ENCODE results near the gene HSPA1A. TPM values are rescaled to one million over a fixed set of nuclear protein-coding genes. Genes with fewer than 3 reads are reported as not detected.

The HSPA1A gene
- total and polyA plus RNA-seq, 9 of the 15 experiments (the other 6 are each of a cell fraction or from before 2014, with no cell fraction given): 2.2 to 273 (median 107) TPM

DNA sequence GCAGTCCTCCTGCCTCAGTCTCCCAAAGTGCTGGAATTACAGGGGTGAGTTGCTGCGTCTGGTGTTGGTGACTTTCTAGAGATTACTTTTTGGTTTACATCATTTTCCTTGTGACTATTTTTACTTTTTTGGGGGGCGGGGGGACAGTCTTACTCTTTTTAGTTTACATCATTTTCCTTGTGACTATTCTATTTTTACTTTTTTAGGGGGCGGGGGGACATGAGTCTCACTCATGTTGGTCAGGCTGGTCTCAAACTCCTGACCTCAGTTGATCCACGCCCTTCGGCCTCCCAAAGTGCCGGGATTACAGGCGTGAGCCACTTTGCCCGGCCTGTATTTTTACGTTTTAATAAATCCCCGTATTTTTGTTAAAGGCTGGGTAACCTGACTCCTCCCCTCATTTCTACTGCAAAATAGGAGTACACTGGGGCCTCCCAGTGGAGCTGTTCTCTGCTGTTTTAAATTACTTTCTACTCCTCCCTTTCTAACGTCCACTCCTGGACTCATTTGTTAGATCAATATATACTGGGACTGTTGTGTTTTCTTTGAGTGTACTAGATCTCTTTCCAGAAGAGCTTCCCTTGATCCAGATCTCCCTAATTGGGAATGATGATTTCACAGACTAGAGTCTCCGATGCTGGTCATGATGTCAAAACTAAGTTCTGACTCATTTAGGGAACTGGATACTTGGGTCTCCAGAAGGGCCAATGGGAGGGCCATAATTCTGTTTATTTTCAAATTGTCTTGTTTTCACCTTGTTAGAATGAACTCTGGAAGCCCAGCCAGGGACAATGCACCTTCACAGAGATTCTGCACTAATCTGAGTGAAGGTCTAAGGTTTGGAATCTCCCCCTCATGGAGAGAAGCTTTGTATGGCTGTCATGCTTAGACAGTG, 21.4 kb downstream of the HSPA1A start (continued):
- TF ChIP-seq, protein P1, sequence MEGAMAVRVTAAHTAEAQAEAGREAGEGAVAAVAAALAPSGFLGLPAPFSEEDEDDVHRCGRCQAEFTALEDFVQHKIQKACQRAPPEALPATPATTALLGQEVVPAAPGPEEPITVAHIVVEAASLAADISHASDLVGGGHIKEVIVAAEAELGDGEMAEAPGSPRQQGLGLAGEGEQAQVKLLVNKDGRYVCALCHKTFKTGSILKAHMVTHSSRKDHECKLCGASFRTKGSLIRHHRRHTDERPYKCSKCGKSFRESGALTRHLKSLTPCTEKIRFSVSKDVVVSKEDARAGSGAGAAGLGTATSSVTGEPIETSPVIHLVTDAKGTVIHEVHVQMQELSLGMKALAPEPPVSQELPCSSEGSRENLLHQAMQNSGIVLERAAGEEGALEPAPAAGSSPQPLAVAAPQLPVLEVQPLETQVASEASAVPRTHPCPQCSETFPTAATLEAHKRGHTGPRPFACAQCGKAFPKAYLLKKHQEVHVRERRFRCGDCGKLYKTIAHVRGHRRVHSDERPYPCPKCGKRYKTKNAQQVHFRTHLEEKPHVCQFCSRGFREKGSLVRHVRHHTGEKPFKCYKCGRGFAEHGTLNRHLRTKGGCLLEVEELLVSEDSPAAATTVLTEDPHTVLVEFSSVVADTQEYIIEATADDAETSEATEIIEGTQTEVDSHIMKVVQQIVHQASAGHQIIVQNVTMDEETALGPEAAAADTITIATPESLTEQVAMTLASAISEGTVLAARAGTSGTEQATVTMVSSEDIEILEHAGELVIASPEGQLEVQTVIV (CRISPR knock-in tag; IDR thresholded peaks at IDR 0.05; ENCODE audit: borderline replicate concordance): peak; percentile 67; the same call in 1 of the 2 replicates
- TF ChIP-seq ZNF445 (CRISPR knock-in tag; IDR thresholded peaks at IDR 0.05; ENCODE audit: low read depth): no peak
- TF ChIP-seq, protein P2, sequence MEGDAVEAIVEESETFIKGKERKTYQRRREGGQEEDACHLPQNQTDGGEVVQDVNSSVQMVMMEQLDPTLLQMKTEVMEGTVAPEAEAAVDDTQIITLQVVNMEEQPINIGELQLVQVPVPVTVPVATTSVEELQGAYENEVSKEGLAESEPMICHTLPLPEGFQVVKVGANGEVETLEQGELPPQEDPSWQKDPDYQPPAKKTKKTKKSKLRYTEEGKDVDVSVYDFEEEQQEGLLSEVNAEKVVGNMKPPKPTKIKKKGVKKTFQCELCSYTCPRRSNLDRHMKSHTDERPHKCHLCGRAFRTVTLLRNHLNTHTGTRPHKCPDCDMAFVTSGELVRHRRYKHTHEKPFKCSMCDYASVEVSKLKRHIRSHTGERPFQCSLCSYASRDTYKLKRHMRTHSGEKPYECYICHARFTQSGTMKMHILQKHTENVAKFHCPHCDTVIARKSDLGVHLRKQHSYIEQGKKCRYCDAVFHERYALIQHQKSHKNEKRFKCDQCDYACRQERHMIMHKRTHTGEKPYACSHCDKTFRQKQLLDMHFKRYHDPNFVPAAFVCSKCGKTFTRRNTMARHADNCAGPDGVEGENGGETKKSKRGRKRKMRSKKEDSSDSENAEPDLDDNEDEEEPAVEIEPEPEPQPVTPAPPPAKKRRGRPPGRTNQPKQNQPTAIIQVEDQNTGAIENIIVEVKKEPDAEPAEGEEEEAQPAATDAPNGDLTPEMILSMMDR (IDR thresholded peaks at IDR 0.05 in 2 of 3, conservative IDR thresholded peaks at IDR 0.05 in 1 of 3; ENCODE audit: insufficient read depth in 2 of 3, low read depth in 1 of 3, low read length in 3 of 3): peak; percentile 0 to 40 (median 27); a peak in 3 of 6 replicates
- TF ChIP-seq SMARCE1 (IDR thresholded peaks at IDR 0.05): no peak
- TF ChIP-seq HCFC1 (IDR thresholded peaks at IDR 0.05; ENCODE audit: low read depth, low read length): no peak
- no peak for TF ChIP-seq ZNF77 (CRISPR knock-in tag; IDR thresholded peaks at IDR 0.05)
- TF ChIP-seq ARNT (IDR thresholded peaks at IDR 0.05): peak in 1 of 2 experiments; percentile 82; a peak in 2 of 4 replicates
- TF ChIP-seq ARID2 (IDR thresholded peaks at IDR 0.05): peak; percentile 32; the same call in 1 of the 2 replicates
- peak; percentile 29; the same call in 1 of the 2 replicates for TF ChIP-seq HLTF (IDR thresholded peaks at IDR 0.05)
- peak; percentile 7; the same call in 1 of the 2 replicates for TF ChIP-seq JUND (IDR thresholded peaks at IDR 0.05; ENCODE audit: borderline replicate concordance, low read depth, low read length)
- no peak for TF ChIP-seq JUND (tag; IDR thresholded peaks at IDR 0.05; ENCODE audit: borderline replicate concordance, low read depth, low read length)
- TF ChIP-seq, protein P3, sequence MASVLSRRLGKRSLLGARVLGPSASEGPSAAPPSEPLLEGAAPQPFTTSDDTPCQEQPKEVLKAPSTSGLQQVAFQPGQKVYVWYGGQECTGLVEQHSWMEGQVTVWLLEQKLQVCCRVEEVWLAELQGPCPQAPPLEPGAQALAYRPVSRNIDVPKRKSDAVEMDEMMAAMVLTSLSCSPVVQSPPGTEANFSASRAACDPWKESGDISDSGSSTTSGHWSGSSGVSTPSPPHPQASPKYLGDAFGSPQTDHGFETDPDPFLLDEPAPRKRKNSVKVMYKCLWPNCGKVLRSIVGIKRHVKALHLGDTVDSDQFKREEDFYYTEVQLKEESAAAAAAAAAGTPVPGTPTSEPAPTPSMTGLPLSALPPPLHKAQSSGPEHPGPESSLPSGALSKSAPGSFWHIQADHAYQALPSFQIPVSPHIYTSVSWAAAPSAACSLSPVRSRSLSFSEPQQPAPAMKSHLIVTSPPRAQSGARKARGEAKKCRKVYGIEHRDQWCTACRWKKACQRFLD (CRISPR knock-in tag; IDR thresholded peaks at IDR 0.05): no peak
- TF ChIP-seq, protein P4, sequence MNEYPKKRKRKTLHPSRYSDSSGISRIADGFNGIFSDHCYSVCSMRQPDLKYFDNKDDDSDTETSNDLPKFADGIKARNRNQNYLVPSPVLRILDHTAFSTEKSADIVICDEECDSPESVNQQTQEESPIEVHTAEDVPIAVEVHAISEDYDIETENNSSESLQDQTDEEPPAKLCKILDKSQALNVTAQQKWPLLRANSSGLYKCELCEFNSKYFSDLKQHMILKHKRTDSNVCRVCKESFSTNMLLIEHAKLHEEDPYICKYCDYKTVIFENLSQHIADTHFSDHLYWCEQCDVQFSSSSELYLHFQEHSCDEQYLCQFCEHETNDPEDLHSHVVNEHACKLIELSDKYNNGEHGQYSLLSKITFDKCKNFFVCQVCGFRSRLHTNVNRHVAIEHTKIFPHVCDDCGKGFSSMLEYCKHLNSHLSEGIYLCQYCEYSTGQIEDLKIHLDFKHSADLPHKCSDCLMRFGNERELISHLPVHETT (CRISPR knock-in tag; conservative IDR thresholded peaks at IDR 0.05 in 1 of 2, IDR thresholded peaks at IDR 0.05 in 1 of 2): 0 out of 4 replicates have a peak, but pooled peaks of 1 of the 2 experiments have one; percentile 16
- TF ChIP-seq PHB2 (IDR thresholded peaks at IDR 0.05; ENCODE audit: low read depth): 0 out of 2 replicates have a peak, but pooled peaks have one; percentile 5
